ENCODE data around the gene PROM1.
A peak's percentile ranks its signal among the peaks of the same experiment; 100 is the strongest.

The PROM1 gene

DNA sequence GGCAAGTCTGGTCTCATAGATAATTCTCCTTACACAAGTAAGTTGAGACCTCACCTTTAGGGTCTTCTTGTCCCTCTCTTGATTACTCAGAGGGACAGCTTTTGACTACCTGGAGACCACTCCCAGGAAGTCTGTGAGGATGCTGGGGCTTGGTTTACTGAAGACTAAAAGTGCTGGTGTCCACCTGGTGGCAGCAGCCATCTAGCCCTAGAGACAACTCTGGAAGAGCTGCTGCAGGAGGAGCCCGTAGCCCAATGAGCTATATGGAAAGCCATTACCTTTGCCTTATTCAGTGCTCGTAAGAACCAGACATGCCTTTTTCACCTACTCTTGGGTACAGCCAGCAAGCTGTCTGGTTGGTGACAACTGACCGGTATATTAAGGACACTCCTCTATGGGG, 128.2 kb downstream of the PROM1 start:
- Histone ChIP-seq H3K4me2 (ENCODE audit: low read depth, low read length) (no peak overlapping the region), H2AFZ (ENCODE audit: low read length) (no peak overlapping the region), H3K9ac (ENCODE audit: low read length) (no peak overlapping the region), H3K79me2 (ENCODE audit: low read length) (no peaks in the 10 kb centered on the region), H3K36me3 (replicated peaks; ENCODE audit: insufficient read depth, low read length) (no peaks in the 10 kb centered on the region), H3K27ac (ENCODE audit: low read length) (no peak overlapping the region), H3K9me2 (replicated peaks; ENCODE audit: insufficient read depth, low read length) (no peaks in the 10 kb centered on the region), H3F3A (ENCODE audit: insufficient read depth, low read length) (no peaks in the 10 kb centered on the region), H3K27me3 (replicated peaks; ENCODE audit: insufficient read depth, low read length) (no peaks in the 10 kb centered on the region), H3K4me1 (ENCODE audit: low read length) (no peaks in the 10 kb centered on the region), H3K9me3 (replicated peaks; ENCODE audit: insufficient read depth, low read length) (no peaks in the 10 kb centered on the region), H4K20me1 (ENCODE audit: insufficient read depth, low read length) (no peaks in the 10 kb centered on the region), H3K4me3 (ENCODE audit: low read length) (no peak overlapping the region)
- DNase-seq, result peak; percentile 12
- no peak for TF ChIP-seq EZH2 (optimal IDR thresholded peaks at IDR 0.05; ENCODE audit: low read depth, low read length)
- TF ChIP-seq EZH2phosphoT487 (IDR thresholded peaks at IDR 0.05; ENCODE audit: low read length), result no peak
- TF ChIP-seq CTCF (IDR thresholded peaks at IDR 0.05; ENCODE audit: low read length), result no peak

GRCh38 chr4:15953625-15954024, 130.2 kb downstream of the PROM1 start:
- Histone ChIP-seq H3K9ac (ENCODE audit: low read length) (no peak overlapping the region), H3K9me3 (replicated peaks; ENCODE audit: insufficient read depth, low read length) (no peaks in the 10 kb centered on the region), H3K27me3 (replicated peaks; ENCODE audit: insufficient read depth, low read length) (no peaks in the 10 kb centered on the region), H3K27ac (ENCODE audit: low read length) (no peak overlapping the region), H3K4me3 (ENCODE audit: low read length) (no peak overlapping the region), H2AFZ (ENCODE audit: low read length) (no peak overlapping the region), H3K4me2 (ENCODE audit: low read depth, low read length) (no peak overlapping the region), H3K36me3 (replicated peaks; ENCODE audit: insufficient read depth, low read length) (no peaks in the 10 kb centered on the region), H3F3A (ENCODE audit: insufficient read depth, low read length) (no peaks in the 10 kb centered on the region), H3K9me2 (replicated peaks; ENCODE audit: insufficient read depth, low read length) (no peaks in the 10 kb centered on the region), H4K20me1 (ENCODE audit: insufficient read depth, low read length) (no peaks in the 10 kb centered on the region), H3K79me2 (ENCODE audit: low read length) (no peaks in the 10 kb centered on the region), H3K4me1 (ENCODE audit: low read length) (no peaks in the 10 kb centered on the region)
- no peak for DNase-seq
- no peak for TF ChIP-seq CTCF (IDR thresholded peaks at IDR 0.05; ENCODE audit: low read length)
- no peak for TF ChIP-seq EZH2phosphoT487 (IDR thresholded peaks at IDR 0.05; ENCODE audit: low read length)
- no peak for TF ChIP-seq EZH2 (optimal IDR thresholded peaks at IDR 0.05; ENCODE audit: low read depth, low read length)

DNA sequence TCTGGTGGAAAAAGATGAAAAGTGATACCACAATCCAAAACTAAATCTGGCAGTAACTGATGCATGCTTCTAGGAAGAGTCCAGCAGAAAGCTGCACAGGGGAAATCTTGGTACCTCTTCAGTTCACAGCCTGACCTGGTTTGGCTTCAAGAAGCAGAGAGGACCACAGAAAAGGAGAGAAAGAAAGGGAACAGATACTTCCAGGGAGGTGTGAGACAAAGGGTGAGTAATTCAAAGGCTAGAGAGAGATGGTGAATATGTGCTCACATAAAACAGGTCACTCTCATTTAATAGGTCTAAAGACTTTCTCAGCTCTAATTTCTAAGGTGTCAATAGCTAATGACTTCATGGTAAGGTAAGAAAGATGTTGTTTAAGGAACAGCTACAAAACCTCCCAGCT, 132.0 kb downstream of the PROM1 start:
- Histone ChIP-seq H3K27ac (ENCODE audit: low read length) (no peak overlapping the region), H3K36me3 (replicated peaks; ENCODE audit: insufficient read depth, low read length) (no peaks in the 10 kb centered on the region), H2AFZ (ENCODE audit: low read length) (no peak overlapping the region), H3K9ac (ENCODE audit: low read length) (no peak overlapping the region), H3K4me1 (ENCODE audit: low read length) (no peaks in the 10 kb centered on the region), H3K4me2 (ENCODE audit: low read depth, low read length) (no peak overlapping the region), H3K27me3 (replicated peaks; ENCODE audit: insufficient read depth, low read length) (no peaks in the 10 kb centered on the region), H3K4me3 (ENCODE audit: low read length) (no peak overlapping the region), H3F3A (ENCODE audit: insufficient read depth, low read length) (no peaks in the 10 kb centered on the region), H3K9me3 (replicated peaks; ENCODE audit: insufficient read depth, low read length) (no peaks in the 10 kb centered on the region), H3K79me2 (ENCODE audit: low read length) (no peaks in the 10 kb centered on the region), H3K9me2 (replicated peaks; ENCODE audit: insufficient read depth, low read length) (no peaks in the 10 kb centered on the region), H4K20me1 (ENCODE audit: insufficient read depth, low read length) (no peaks in the 10 kb centered on the region)
- TF ChIP-seq CTCF (IDR thresholded peaks at IDR 0.05; ENCODE audit: low read length), result no peak
- TF ChIP-seq EZH2phosphoT487 (IDR thresholded peaks at IDR 0.05; ENCODE audit: low read length), result no peak
- TF ChIP-seq EZH2 (optimal IDR thresholded peaks at IDR 0.05; ENCODE audit: low read depth, low read length), result no peak
- DNase-seq, result no peak
